GM21423 (cell line): Measurements from ENCODE around the gene FBXO34.
"Not testable (repeated sequence)": the region's sequence is repeated elsewhere in the genome, so short reads cannot be mapped to it uniquely, and the experiment has no call there.

Experiments used
- ATAC-seq: cut with Tn5 transposase; IDR thresholded peaks from one replicate; pipeline ENCODE4 v1.9.1; 2021; ENCODE audit warnings: mild to moderate bottlenecking, moderate library complexity; ENCODE audit not compliant: unreplicated experiment

Gene FBXO34

DNA sequence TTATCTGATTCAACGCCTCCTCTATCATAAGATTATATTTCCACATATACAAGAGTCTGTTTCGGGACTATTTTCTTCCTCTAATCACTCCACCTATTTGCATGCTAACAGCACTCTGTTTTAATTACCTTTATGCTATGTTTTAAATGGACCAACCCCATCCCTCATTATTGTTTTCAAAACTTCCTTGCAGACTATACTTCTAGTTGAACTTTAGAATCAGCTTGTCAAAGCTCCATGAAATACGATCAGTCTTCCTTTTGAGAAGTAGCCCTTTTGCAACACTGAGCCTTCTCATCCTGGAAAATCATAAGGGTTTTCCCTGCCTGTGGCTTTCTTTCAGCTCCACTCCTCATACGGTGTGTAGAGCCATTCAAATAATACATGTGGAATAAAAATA, 103.5 kb downstream of the FBXO34 start:
- ATAC-seq: no peak

DNA sequence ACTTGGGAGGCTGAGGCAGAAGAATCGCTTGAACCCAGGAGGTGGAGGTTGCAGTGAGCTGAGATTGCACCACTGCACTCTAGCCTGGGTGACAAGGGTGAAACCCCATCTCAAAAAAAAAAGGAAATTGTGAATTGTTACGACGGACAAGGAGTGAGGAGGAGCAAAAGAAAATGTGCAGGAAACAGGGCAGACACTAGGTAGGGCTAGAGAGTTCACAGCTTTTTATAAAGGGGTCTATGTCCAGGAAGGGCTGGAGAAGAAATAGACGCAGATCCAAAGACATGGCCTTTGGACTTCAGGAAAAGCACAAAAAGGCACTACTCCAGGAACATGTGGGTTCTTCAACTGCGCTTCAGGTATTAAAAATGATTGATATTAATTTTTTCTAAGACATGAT, 106.0 kb downstream of the FBXO34 start:
- no peak for ATAC-seq

DNA sequence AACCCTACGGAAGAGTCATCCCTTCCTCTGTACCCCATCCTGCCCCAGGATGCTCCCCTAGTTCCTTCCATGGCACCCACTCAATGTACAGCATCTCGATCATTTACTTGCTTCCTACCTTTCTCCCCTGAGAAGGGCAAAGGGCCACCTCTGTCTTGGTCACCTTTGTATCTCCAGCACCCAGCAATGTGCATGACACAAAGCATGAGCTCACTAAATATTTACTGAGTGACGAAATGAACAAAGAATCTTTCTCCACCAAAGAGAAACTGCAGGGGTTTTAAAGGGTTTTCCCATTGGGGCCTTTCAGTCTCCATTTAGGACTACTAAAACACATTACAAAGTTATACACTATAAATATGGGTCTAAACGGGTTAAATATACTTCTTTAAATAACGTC, 109.8 kb downstream of the FBXO34 start:
- no peak for ATAC-seq

DNA sequence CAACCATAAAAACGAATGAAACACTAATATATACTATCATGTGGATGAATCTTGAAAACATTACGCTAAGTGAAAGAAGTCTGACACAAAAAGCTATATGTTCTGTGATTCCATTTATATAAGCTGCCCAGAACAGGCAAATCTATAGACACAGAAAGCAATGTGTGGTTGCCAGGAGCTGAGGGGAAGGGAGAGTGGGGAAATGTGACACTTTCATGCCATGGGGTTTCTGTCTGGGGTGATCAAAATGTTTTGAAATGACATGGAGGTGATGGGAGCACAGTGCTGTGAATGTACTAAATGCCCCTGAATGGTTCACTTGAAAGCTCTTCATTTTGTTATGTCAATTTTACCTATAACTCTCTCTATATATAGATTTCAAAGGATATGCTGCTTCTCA, 110.3 kb downstream of the FBXO34 start:
- no peak for ATAC-seq

DNA sequence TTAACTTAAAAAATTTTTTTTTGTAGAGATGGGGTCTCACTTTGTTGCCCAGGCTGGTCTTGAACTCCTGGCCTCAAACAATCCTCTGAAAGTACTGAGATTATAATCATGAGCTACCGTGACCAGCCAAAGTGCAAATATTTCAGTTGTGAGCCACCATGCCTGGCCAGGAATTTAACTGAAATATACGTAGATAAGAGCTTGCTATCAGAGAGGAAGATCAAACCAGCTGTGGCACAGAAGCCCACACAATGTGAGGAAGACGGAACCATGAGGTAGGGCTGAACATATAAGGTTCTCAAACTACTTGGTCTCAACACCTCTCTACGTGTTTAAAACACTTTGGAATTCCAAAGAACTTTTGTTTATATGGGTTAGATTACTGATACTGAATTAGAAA, 111.3 kb downstream of the FBXO34 start:
- no peak for ATAC-seq

DNA sequence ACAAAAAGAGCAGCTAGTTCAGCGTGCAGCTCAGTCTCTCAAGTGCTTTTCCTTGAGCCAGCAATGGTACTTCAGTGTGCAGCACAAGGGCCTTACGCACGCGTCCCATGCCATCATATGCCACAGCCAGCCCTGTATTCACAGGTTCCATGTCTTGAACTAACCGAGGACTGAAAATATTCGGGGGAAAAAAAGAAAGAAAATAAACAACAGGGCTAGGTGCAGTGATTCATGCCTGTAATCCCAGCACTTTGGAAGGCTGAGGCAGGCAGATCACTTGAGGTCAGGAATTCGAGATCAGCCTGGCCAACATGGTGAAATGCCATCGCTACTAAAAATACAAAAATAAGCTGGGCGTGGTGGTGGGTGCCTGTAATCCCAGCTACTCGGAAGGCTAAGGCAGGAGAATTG, 111.8 kb downstream of the FBXO34 start:
- ATAC-seq: not testable (repeated sequence)

DNA sequence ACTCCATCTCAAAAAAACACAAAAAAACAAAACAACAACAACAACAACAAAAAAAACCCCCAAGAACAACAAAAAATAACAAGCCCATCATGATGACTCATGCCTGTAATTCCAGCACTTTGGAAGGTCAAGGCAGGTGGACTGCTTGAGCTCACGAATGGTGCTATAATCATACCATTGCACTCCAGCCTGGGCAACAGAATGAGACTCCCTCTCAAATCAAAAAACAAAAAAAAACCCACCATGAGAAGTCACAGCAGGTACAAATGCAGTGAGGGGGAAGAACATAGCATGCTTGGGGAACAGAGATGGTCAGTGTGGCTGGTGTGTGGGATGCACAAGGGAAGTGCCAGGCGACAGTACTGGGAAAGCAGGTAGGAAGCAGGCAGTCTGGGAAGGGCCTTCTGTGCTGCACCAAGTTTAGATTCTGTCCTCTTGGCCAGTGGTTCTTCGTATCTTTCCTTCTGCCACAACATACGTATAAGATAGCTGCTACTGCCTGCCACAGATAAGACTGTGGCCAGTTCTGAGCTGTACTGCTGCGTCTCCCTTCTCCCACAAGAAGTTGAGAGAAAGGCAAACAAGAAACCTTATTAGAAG, 112.4 kb downstream of the FBXO34 start:
- ATAC-seq: no peak

DNA sequence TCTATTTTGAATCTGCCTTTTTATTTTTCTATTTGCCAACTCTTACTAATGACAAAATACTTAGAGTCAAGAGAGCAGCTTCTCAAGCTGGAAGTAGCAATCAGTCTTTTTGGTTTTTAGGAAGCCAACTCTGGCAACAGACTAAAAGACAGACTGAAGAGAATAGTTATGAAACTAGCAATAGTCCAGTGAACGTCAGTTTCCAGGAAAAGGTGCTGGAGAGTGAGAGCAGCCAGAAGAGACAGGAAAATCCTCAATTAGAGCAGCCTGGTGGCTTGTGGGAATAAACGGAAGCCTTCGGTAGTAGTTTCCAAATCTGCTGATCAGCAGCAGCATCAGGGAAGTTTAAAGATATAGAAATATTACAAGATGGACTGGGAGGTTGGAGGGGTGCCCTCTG, 113.3 kb downstream of the FBXO34 start:
- ATAC-seq: no peak

DNA sequence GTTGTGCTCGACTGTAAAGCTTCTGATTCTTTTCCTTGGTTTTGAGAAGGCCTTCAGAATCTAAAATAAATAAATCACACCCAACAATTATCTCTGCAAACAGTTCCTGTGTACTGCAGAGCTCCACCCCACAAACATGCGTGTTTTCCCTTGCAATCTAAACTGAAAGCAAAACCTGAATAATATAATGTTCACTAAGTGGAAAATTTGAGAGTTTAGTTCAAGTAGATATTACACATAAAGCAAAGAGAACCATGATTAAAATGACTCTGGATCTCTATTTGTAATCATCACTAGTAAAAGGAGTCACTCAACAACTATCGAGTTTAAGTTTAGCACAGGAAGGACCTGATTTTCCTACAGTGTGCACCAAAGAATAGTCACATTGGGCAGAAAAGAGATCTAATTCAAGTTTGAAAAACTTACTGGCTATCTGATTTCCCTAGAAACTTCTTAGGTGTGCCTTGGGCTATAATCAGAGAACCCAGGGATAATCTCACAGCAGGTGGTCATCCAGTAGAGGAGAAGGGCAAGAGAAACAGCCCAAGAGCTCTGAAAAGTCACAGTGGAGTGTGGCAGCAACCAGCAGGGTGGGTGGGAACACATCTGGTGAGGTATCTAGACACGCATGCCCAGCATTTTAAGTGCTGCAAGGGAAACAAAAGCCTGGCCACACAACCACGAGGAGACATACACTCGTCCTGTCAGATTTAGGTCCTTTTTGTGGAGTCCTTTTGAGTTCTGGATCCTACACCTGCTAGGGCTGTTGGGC, 115.0 kb downstream of the FBXO34 start:
- ATAC-seq: no peak

DNA sequence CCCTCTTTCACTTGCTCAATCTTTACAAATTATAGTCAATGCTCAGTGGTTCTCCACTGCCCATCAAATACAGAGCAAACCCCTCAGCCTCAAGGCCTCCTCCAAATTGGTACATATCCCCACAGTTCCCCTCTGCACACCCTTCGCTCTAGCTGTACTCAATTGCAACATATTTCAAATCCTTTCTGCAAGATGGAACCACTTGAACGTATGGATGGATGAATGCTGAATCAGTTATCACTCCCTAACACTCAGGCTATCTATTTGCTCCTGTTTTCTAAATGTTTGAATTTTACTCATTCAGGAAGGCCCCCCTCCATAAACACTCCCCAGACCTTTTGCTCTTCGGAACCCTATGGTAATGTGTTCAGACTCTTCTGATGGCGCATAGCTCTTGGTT, 115.9 kb downstream of the FBXO34 start:
- ATAC-seq: no peak

DNA sequence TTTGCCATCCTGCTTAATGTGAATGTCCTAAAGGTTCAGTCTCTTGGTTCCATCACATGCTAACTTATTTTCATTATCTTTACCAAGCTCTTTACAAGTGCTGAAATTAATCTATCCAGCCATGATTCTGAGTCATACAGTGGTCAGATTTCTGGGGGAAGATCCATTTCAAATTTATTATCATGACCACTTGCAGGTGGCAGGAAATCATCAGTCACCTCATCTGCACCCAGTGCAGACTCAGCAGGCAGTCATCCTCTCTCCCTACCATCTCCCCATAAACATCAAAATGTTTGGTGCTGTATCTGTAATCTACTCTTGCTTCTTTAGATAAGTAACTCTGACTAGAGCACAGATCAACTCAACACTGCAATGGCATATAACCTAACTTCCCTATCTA, 116.9 kb downstream of the FBXO34 start:
- ATAC-seq: no peak

DNA sequence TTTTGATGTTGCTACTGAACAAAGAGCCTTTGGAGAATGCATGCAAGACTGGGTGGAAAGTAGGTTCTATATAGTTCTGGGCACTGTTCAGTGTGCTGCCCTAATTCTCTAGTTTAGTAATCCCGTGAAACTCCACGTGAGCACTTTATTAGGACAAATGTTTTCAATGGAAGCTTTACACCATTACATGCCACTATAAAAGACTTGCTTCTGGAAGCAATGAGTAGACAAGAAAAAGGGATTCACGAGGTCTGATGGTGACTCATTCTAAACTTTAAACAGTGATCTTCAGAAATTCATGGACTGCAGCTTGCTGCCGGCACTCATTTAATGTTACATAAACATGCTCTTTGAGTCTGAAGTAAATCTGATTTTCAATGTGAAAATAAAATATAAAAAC, 118.1 kb downstream of the FBXO34 start:
- ATAC-seq: no peak

DNA sequence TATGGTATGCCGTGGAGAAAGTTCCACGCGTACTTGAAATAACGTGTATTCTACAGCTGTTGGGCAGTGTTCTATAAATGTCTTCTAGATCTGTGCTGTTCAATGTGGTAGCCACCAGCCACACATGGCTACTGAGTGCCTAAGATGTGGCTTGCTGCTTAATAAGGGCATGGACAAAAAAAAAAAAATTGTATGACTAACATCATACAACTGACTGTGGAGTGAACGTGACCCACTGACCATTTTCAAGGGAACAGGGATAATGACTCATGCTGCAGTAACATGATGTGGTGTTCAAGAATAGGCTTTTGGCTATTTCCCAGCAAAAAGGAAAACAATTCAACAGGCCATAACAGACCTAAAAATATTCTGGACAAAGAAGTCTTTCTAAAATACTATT, 127.5 kb downstream of the FBXO34 start:
- ATAC-seq: no peak

DNA sequence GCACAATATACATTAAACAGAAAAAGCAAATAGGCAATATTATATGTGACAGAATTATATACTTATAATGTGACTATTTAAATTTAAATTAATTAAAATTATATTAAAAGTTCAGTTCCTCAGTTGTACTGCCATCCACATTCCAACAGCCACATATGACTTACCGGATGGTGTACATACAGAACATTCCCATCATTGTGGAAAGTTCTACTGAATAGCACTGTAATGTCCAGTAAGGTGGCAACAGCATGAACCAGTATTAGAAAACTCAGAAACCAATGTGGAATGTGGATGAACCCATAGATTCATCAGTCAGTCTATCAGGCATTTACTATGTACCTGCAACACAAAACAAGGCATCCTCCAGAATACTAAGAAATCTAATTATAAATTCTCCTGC, 128.0 kb downstream of the FBXO34 start:
- no peak for ATAC-seq

DNA sequence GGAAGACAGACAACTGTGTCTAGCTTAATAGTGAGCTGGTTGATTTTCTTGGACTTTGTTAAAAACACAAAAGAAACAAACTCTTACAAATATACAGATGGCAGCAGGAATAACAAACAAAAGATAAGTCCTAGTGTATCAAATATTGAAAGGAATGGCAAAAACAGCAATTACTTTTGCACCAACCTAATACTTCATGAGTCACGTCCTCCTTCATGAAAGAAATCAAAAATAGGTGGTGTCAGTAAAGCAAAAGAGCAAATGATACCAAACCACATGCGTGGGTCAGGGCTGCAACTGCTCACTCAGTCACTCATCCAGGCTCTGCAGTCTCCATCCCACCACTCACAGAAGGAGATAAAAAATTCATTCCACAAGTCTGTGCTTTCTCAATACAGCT, 128.6 kb downstream of the FBXO34 start:
- ATAC-seq: no peak

DNA sequence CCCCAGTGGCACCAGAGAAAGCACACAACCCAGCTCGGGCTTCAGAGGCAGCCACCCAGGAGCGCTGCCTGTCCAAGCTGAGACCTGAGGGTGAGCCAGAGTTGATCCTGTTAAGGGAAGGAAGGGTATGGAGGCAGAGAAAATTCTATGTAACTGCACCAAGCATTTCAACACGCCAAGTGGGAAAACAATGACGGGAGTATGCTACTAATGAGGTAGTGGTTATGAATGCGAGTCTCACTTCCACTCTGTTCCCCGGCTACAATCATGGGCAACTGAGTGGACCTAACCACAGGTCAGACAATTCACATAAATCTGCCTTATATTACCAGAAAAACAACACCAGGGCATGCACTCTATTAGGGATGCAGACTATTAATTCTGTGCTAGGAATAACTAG, 130.5 kb downstream of the FBXO34 start:
- no peak for ATAC-seq
